ENCODE data around the gene RHBDF1. TPM values are rescaled to one million over a fixed set of nuclear protein-coding genes. Genes with fewer than 3 reads are reported as not detected.
A peak's percentile ranks its signal among the peaks of the same experiment; 100 is the strongest.

The RHBDF1 gene
- polyA plus RNA-seq, 1 donor from 2014 or later, result 0.21 TPM

- no peaks in the 10 kb centered on the region for H3F3A ChIP-seq (ENCODE audit: insufficient read depth, low read length, poor library complexity, severe bottlenecking)
- no peak overlapping the region for H3K27ac ChIP-seq (ENCODE audit: low read length)
- no peaks in the 10 kb centered on the region for H3K9me2 ChIP-seq (ENCODE audit: insufficient read depth, low read length)
- no peaks in the 10 kb centered on the region for H3K36me3 ChIP-seq (ENCODE audit: insufficient read depth, low read length)
- no peak for TF ChIP-seq RAD21 (conservative IDR thresholded peaks at IDR 0.05)
- TF ChIP-seq SMC3 (conservative IDR thresholded peaks at IDR 0.05; ENCODE audit: poor library complexity), result no peak
- TF ChIP-seq MXI1 (conservative IDR thresholded peaks at IDR 0.05; ENCODE audit: poor library complexity, severe bottlenecking), result no peak
- no peak overlapping the region for H3K4me3 ChIP-seq (ENCODE audit: low read length)
- no peaks in the 10 kb centered on the region for H3K79me2 ChIP-seq (replicated peaks; ENCODE audit: insufficient read depth, low read length)
- H4K20me1 ChIP-seq (ENCODE audit: insufficient read depth), result no peaks in the 10 kb centered on the region
- no peak overlapping the region for H2AFZ ChIP-seq (ENCODE audit: low read depth, low read length)
- H3K27me3 ChIP-seq (ENCODE audit: insufficient read depth, low read depth, low read length), result peaks cover 22% of the 10 kb centered on the region
- no peak overlapping the region for H3K9ac ChIP-seq (ENCODE audit: low read length)
- H3K9me3 ChIP-seq (ENCODE audit: low read length), result no peaks in the 10 kb centered on the region
- H3K4me2 ChIP-seq (ENCODE audit: low read length), result no peak overlapping the region
Measured at GRCh38 chr16:74747-75334, 2.4 kb upstream of the RHBDF1 start.

DNA sequence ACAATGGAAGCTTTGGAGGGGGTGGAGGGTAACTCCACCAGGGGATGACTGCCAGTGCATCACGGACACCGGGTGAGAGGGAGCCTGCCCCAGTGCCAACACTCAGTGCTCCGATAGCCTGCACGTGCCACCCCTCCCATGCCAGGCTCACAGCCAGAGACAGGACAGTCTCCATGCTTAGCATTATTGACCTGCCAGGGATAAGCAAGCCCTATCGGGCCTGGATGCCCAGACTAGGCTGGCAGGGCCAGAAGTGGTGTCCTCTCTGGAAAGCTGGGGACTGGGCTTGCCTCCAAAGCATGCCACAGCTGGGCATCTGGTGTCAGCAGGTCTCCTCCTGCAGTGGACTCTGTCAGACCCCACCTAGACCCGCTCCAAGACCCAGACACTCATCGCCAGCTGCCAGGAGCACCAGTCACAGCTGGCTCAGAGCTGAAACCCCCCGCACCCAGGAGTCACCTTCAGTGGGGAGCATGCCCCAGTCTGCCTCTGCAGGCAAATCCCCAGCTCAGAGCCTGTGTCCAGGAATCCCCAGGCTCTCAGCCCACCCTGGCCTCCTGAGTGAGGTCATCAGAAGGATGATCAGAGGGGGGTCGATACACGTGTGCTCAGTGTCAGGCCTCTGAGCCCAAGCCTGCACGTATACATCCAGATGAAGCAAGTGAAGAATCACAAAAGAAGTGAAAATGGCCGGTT, 1.8 kb upstream of the RHBDF1 start:
- Histone ChIP-seq H3K27me3 (ENCODE audit: insufficient read depth, low read depth, low read length) (peaks cover 22% of the 10 kb centered on the region), H3K27ac (ENCODE audit: low read length) (no peak overlapping the region), H3K9me3 (ENCODE audit: low read length) (no peaks in the 10 kb centered on the region), H3K9me2 (ENCODE audit: insufficient read depth, low read length) (no peaks in the 10 kb centered on the region), H4K20me1 (ENCODE audit: insufficient read depth) (no peaks in the 10 kb centered on the region), H2AFZ (ENCODE audit: low read depth, low read length) (no peak overlapping the region), H3K9ac (ENCODE audit: low read length) (no peak overlapping the region), H3F3A (ENCODE audit: insufficient read depth, low read length, poor library complexity, severe bottlenecking) (no peaks in the 10 kb centered on the region), H3K4me3 (ENCODE audit: low read length) (no peak overlapping the region), H3K36me3 (ENCODE audit: insufficient read depth, low read length) (no peaks in the 10 kb centered on the region), H3K4me2 (ENCODE audit: low read length) (no peak overlapping the region), H3K79me2 (replicated peaks; ENCODE audit: insufficient read depth, low read length) (no peaks in the 10 kb centered on the region)
- TF ChIP-seq EP300 (conservative IDR thresholded peaks at IDR 0.05; ENCODE audit: poor library complexity, severe bottlenecking) (no peak), RAD21 (conservative IDR thresholded peaks at IDR 0.05) (no peak), SMC3 (conservative IDR thresholded peaks at IDR 0.05; ENCODE audit: poor library complexity) (no peak)
- TF ChIP-seq, protein P1, sequence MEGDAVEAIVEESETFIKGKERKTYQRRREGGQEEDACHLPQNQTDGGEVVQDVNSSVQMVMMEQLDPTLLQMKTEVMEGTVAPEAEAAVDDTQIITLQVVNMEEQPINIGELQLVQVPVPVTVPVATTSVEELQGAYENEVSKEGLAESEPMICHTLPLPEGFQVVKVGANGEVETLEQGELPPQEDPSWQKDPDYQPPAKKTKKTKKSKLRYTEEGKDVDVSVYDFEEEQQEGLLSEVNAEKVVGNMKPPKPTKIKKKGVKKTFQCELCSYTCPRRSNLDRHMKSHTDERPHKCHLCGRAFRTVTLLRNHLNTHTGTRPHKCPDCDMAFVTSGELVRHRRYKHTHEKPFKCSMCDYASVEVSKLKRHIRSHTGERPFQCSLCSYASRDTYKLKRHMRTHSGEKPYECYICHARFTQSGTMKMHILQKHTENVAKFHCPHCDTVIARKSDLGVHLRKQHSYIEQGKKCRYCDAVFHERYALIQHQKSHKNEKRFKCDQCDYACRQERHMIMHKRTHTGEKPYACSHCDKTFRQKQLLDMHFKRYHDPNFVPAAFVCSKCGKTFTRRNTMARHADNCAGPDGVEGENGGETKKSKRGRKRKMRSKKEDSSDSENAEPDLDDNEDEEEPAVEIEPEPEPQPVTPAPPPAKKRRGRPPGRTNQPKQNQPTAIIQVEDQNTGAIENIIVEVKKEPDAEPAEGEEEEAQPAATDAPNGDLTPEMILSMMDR (IDR thresholded peaks at IDR 0.05; ENCODE audit: poor library complexity, severe bottlenecking), result no peak

- Histone ChIP-seq H3K9me2 (ENCODE audit: insufficient read depth, low read length) (no peaks in the 10 kb centered on the region), H2AFZ (ENCODE audit: low read depth, low read length) (no peak overlapping the region), H3K9ac (ENCODE audit: low read length) (no peak overlapping the region), H4K20me1 (ENCODE audit: insufficient read depth) (no peaks in the 10 kb centered on the region), H3K79me2 (replicated peaks; ENCODE audit: insufficient read depth, low read length) (no peaks in the 10 kb centered on the region), H3K4me2 (ENCODE audit: low read length) (no peak overlapping the region), H3K27me3 (ENCODE audit: insufficient read depth, low read depth, low read length) (peaks cover 22% of the 10 kb centered on the region), H3K27ac (ENCODE audit: low read length) (no peak overlapping the region), H3K9me3 (ENCODE audit: low read length) (no peaks in the 10 kb centered on the region), H3F3A (ENCODE audit: insufficient read depth, low read length, poor library complexity, severe bottlenecking) (no peaks in the 10 kb centered on the region), H3K36me3 (ENCODE audit: insufficient read depth, low read length) (no peaks in the 10 kb centered on the region), H3K4me3 (ENCODE audit: low read length) (peak overlapping the region; percentile 48)
- TF ChIP-seq EZH2 (IDR thresholded peaks at IDR 0.05; ENCODE audit: borderline replicate concordance, insufficient read depth, low read length, poor library complexity, severe bottlenecking) (peak; percentile 35), EP300 (conservative IDR thresholded peaks at IDR 0.05; ENCODE audit: poor library complexity, severe bottlenecking) (no peak)
Measured at GRCh38 chr16:71540-72401, 660 bp downstream of the RHBDF1 start.
